ENCODE data around the gene PIK3R3.
A peak's percentile ranks its signal among the peaks of the same experiment; 100 is the strongest.
"Not testable (repeated sequence)": the region's sequence is repeated elsewhere in the genome, so short reads cannot be mapped to it uniquely, and the experiment has no call there.

Gene PIK3R3

GRCh38 chr1:46097149-46097472 is 35.3 kb downstream of the PIK3R3 start:
- no peak overlapping the region for H3K4me3 Mint-ChIP-seq
- no peak for TF ChIP-seq CTCF (IDR thresholded peaks at IDR 0.05; ENCODE audit: unreplicated experiment in 3 of 3)
- no peaks in the 10 kb centered on the region for H3K27me3 Mint-ChIP-seq (ENCODE audit: low read depth)
- H3K9me3 Mint-ChIP-seq, result peaks cover 24% of the 10 kb centered on the region
- peak overlapping the region in 2 of 3 experiments; percentile 65 to 70 for H3K27ac Mint-ChIP-seq
- peaks cover 16% of the 10 kb centered on the region for H3K4me1 Mint-ChIP-seq
- peaks cover 73% of the 10 kb centered on the region for H3K36me3 Mint-ChIP-seq (ENCODE audit: low read depth)

- H3K4me3 Mint-ChIP-seq, result no peak overlapping the region
- no peak for TF ChIP-seq CTCF (IDR thresholded peaks at IDR 0.05; ENCODE audit: unreplicated experiment in 3 of 3)
- H3K27me3 Mint-ChIP-seq (ENCODE audit: low read depth), result no peaks in the 10 kb centered on the region
- H3K27ac Mint-ChIP-seq, result peak overlapping the region in 2 of 3 experiments; percentile 65 to 70
- H3K9me3 Mint-ChIP-seq, result peaks cover 23% of the 10 kb centered on the region
- peaks cover 72% of the 10 kb centered on the region for H3K36me3 Mint-ChIP-seq (ENCODE audit: low read depth)
- peaks cover 16% of the 10 kb centered on the region for H3K4me1 Mint-ChIP-seq
Measured at GRCh38 chr1:46096269-46097148, 35.9 kb downstream of the PIK3R3 start.

- H3K27me3 Mint-ChIP-seq (ENCODE audit: low read depth); H3K4me3 Mint-ChIP-seq: not testable (repeated sequence)
- Mint-ChIP-seq H3K9me3 (peaks cover 18% of the 10 kb centered on the region), H3K27ac (peak overlapping the region in 1 of 3 experiments; percentile 31), H3K4me1 (peaks cover 16% of the 10 kb centered on the region), H3K36me3 (ENCODE audit: low read depth) (peaks cover 60% of the 10 kb centered on the region)
Measured at GRCh38 chr1:46095110-46095509, 37.3 kb downstream of the PIK3R3 start.

- H3K36me3 Mint-ChIP-seq (ENCODE audit: low read depth), result peaks cover 54% of the 10 kb centered on the region
- TF ChIP-seq CTCF (IDR thresholded peaks at IDR 0.05; ENCODE audit: unreplicated experiment in 3 of 3), result no peak
- peaks cover 16% of the 10 kb centered on the region for H3K9me3 Mint-ChIP-seq
- no peaks in the 10 kb centered on the region for H3K27me3 Mint-ChIP-seq (ENCODE audit: low read depth)
- no peak overlapping the region for H3K27ac Mint-ChIP-seq
- H3K4me1 Mint-ChIP-seq, result peaks cover 16% of the 10 kb centered on the region
- no peak overlapping the region for H3K4me3 Mint-ChIP-seq
Measured at GRCh38 chr1:46094471-46095005, 37.9 kb downstream of the PIK3R3 start.

GRCh38 chr1:46093832-46094231 is 38.6 kb downstream of the PIK3R3 start:
- H3K36me3 Mint-ChIP-seq (ENCODE audit: low read depth), result peaks cover 51% of the 10 kb centered on the region
- H3K27ac Mint-ChIP-seq, result not testable (repeated sequence)

GRCh38 chr1:46087891-46088290 is 44.5 kb downstream of the PIK3R3 start:
- no peak overlapping the region for H3K27ac Mint-ChIP-seq
- no peak overlapping the region for H3K4me3 Mint-ChIP-seq
- TF ChIP-seq CTCF (IDR thresholded peaks at IDR 0.05; ENCODE audit: unreplicated experiment in 3 of 3), result no peak
- no peaks in the 10 kb centered on the region for H3K27me3 Mint-ChIP-seq (ENCODE audit: low read depth)
- H3K36me3 Mint-ChIP-seq (ENCODE audit: low read depth), result peaks cover 42% of the 10 kb centered on the region
- H3K9me3 Mint-ChIP-seq, result peaks cover 5% of the 10 kb centered on the region
- H3K4me1 Mint-ChIP-seq, result no peaks in the 10 kb centered on the region

More at GRCh38 chr1:46093832-46094231, 38.6 kb downstream of the PIK3R3 start:
- Mint-ChIP-seq H3K4me1 (peaks cover 16% of the 10 kb centered on the region), H3K9me3 (peaks cover 11% of the 10 kb centered on the region)
- not testable (repeated sequence) for H3K27me3 Mint-ChIP-seq (ENCODE audit: low read depth); H3K4me3 Mint-ChIP-seq

- Mint-ChIP-seq H3K9me3 (peaks cover 5% of the 10 kb centered on the region), H3K27ac (no peak overlapping the region), H3K4me1 (no peaks in the 10 kb centered on the region), H3K27me3 (ENCODE audit: low read depth) (no peaks in the 10 kb centered on the region), H3K4me3 (no peak overlapping the region), H3K36me3 (ENCODE audit: low read depth) (peaks cover 44% of the 10 kb centered on the region)
- TF ChIP-seq CTCF (IDR thresholded peaks at IDR 0.05; ENCODE audit: unreplicated experiment in 3 of 3), result no peak
Measured at GRCh38 chr1:46086576-46086975, 45.9 kb downstream of the PIK3R3 start.

Data from nephron (organoid).